K562 (cell line): ENCODE results near the gene NKIRAS2.

Experiments used
- BRCA1 ChIP-seq, 2 experiments: fragments of 450-650 bp in 1 of 2; sonication (generic) in 1 of 2; formaldehyde crosslinking in 1 of 2; IDR thresholded peaks; 2 replicates each; pipeline versions ENCODE4 v1.5.0 to v1.6.1; 2017 to 2020; ENCODE audit warnings: mild to moderate bottlenecking in 1 of 2, missing genetic modification reagents in 1 of 2
- GTF2F1 ChIP-seq: IDR thresholded peaks from 2 replicates; pipeline ENCODE4 v1.6.1; 2011; ENCODE audit warnings: low read depth, low read length, improper control_type of control experiment
- SRSF3 ChIP-seq: fragments of 200-400 bp; formaldehyde crosslinking; IDR thresholded peaks from 2 replicates; pipeline ENCODE4 v1.6.1; 2016; ENCODE audit warnings: mild to moderate bottlenecking, low read length, moderate library complexity; ENCODE audit not compliant: insufficient read depth
- TF ChIP-seq, protein P1 (sequence below), 3 experiments: IDR thresholded peaks in 2 of 3; conservative IDR thresholded peaks in 1 of 3; 2 replicates each; pipeline ENCODE4 v1.5.1; 2011 to 2012; ENCODE audit warnings: low read length in 3 of 3, mild to moderate bottlenecking in 3 of 3, control low read depth in 2 of 3, improper control_type of control experiment in 1 of 3, inconsistent platforms in 1 of 3, low read depth in 1 of 3, mixed read lengths in 1 of 3, moderate library complexity in 1 of 3; ENCODE audit not compliant: insufficient read depth in 2 of 3

DNA sequence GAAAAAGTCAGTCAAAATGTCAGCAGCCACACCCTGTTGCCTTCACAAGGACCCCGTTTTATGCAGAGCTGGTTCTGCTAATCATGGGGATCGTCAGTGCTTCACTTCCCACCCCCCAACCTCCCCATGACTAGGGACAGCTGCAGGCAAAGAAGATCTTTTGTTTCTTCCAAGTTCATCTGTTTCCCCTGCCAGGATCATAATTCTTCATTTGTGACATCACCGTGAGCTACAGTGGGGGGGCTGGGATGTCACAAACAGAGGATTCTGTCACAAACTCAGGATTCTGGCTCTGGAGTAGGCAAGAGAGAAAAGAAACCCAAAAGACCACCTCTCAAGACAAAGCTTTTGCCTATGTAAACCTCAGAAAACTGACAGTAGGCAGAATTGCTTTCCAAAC lies 27.3 kb upstream of the NKIRAS2 start:
- TF ChIP-seq, protein P1, sequence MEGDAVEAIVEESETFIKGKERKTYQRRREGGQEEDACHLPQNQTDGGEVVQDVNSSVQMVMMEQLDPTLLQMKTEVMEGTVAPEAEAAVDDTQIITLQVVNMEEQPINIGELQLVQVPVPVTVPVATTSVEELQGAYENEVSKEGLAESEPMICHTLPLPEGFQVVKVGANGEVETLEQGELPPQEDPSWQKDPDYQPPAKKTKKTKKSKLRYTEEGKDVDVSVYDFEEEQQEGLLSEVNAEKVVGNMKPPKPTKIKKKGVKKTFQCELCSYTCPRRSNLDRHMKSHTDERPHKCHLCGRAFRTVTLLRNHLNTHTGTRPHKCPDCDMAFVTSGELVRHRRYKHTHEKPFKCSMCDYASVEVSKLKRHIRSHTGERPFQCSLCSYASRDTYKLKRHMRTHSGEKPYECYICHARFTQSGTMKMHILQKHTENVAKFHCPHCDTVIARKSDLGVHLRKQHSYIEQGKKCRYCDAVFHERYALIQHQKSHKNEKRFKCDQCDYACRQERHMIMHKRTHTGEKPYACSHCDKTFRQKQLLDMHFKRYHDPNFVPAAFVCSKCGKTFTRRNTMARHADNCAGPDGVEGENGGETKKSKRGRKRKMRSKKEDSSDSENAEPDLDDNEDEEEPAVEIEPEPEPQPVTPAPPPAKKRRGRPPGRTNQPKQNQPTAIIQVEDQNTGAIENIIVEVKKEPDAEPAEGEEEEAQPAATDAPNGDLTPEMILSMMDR (IDR thresholded peaks at IDR 0.05 in 2 of 3, conservative IDR thresholded peaks at IDR 0.05 in 1 of 3; ENCODE audit: insufficient read depth in 2 of 3, low read depth in 1 of 3, low read length in 3 of 3) = no peak
- TF ChIP-seq GTF2F1 (no peak), SRSF3 (no peak), BRCA1 (IDR thresholded peaks at IDR 0.05) (no peak), BRCA1 (CRISPR knock-in tag; IDR thresholded peaks at IDR 0.05) (no peak)
